DLD1 (cell line): Measurements from ENCODE around the gene ASB4.
"Not testable (repeated sequence)": the region's sequence is repeated elsewhere in the genome, so short reads cannot be mapped to it uniquely, and the experiment has no call there.

Source experiments
- in situ Hi-C: cut with HindIII; loops from 2 replicates; pipeline ENCODE4 v1.10.0; 2017; ENCODE audit warnings: low sequenced_read_pairs

Gene ASB4

GRCh38 chr7:95485391-95486123 is at the start of gene ASB4:
Gene ASB4, plus strand, starts transcription at chr7:95485943. Its CDS starts 29 bp downstream, at chr7:95485972.
- in situ Hi-C loops = loop anchor here (5.0 to 25.0 kb wide), 2 partner anchors 78 to 1048 kb away; no protein-coding TSS in a partner anchor

GRCh38 chr7:95436407-95436806 is 49.3 kb upstream of the ASB4 start:
- in situ Hi-C loops = no loop called here

- in situ Hi-C loops = no loop called here
Observed at GRCh38 chr7:95440394-95441038, 45.2 kb upstream of the ASB4 start.

- in situ Hi-C loops = no loop called here
Observed at GRCh38 chr7:95441042-95441823, 44.5 kb upstream of the ASB4 start.

- in situ Hi-C loops = no loop called here
Observed at GRCh38 chr7:95444796-95445195, 40.9 kb upstream of the ASB4 start.

- in situ Hi-C loops = no loop called here
Observed at GRCh38 chr7:95446618-95447017, 39.1 kb upstream of the ASB4 start.

GRCh38 chr7:95454438-95455045 is 31.2 kb upstream of the ASB4 start:
- in situ Hi-C loops = no loop called here

GRCh38 chr7:95457947-95458346 is 27.8 kb upstream of the ASB4 start:
- in situ Hi-C loops = no loop called here

- in situ Hi-C loops = not testable (repeated sequence)
Observed at GRCh38 chr7:95460653-95461052, 25.1 kb upstream of the ASB4 start.

- in situ Hi-C loops = no loop called here
Observed at GRCh38 chr7:95467912-95468607, 17.7 kb upstream of the ASB4 start.

GRCh38 chr7:95469187-95469586 is 16.6 kb upstream of the ASB4 start:
- in situ Hi-C loops = no loop called here

GRCh38 chr7:95469848-95470247 is 15.9 kb upstream of the ASB4 start:
- in situ Hi-C loops = no loop called here

- in situ Hi-C loops = no loop called here
Observed at GRCh38 chr7:95470452-95470851, 15.3 kb upstream of the ASB4 start.

- in situ Hi-C loops = no loop called here
Observed at GRCh38 chr7:95471071-95471470, 14.7 kb upstream of the ASB4 start.

GRCh38 chr7:95472581-95473161 is 13.1 kb upstream of the ASB4 start:
- in situ Hi-C loops = no loop called here

GRCh38 chr7:95473276-95473985 is 12.3 kb upstream of the ASB4 start:
- in situ Hi-C loops = no loop called here

GRCh38 chr7:95476072-95476847 is 9.5 kb upstream of the ASB4 start:
- in situ Hi-C loops = loop anchor here (25.0 kb wide), 1 partner anchor 1039 kb away; no protein-coding TSS in a partner anchor

- in situ Hi-C loops = loop anchor here (25.0 kb wide), 1 partner anchor 1040 kb away; no protein-coding TSS in a partner anchor
Observed at GRCh38 chr7:95476904-95477594, 8.7 kb upstream of the ASB4 start.
